ENCODE data around the gene SIDT2.
"Not testable (repeated sequence)": the region's sequence is repeated elsewhere in the genome, so short reads cannot be mapped to it uniquely, and the experiment has no call there.

The SIDT2 gene

DNA sequence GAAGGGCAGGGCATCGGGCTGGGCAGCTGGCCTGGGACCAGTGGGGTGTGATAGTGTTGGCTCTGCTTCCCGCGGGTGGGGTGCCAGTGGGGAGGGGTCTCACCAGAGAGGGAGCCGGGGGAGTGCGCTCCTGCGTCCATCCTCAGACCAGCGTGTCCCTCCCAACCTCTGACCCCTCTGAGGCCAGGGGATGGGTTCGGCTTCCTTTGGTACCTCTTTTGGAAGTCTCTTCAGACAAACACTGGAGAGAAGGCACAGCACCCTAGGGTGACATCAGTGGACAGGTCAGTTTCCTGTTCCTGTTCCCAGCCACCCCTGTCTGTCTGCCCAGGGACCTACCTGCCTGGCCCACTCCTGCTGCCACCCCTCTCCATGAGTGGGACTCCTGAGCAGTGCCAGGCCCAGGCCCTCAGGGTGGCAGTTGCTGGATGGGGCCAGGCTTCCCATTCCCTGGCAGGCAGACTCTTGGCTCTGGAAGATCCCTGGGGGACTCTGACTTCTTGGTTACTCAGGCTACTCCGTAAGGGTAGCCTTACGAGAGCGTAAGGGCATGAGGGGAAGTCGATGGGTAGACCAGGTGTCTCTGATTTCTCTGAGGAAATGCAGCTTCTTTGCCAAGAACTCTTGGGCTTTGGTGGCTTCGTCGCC is 23.2 kb downstream of the SIDT2 start:
- DNase-seq (ENCODE audit: low spot score), result no peak
- FAIRE-seq, result no peak

DNA sequence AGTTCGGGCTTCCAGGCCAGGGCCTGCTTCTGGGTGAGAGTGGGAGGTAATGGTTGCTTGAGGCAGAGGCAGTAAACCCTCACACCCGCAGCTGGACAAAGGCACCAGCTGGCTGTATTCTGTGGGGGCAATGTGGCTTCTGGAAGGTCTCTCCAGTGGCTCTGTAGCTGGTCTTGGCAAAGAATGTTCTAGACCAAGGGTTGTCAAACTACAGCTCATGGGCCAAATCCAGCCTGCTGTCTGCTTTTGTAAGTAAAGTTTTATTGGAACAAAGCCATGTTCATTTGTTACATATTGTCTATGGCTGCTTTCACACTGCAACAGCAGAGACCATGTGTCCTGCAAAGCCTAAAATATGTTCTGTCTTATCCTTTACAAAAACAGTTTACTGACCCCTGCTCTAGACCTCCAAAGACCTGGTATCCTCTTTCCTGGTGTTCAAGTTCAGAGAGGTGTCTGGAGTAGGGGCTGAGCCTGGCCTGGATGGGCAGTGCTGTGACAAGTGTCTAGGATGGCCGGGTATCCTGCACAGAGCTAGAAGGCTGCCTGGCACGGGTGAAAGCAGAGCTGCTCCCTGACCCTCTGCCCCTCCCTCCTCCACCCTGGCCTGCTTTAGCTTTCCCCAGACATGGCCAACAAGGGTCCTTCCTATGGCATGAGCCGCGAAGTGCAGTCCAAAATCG is 24.0 kb downstream of the SIDT2 start:
- no peak for FAIRE-seq
- DNase-seq (ENCODE audit: low spot score), result no peak

DNA sequence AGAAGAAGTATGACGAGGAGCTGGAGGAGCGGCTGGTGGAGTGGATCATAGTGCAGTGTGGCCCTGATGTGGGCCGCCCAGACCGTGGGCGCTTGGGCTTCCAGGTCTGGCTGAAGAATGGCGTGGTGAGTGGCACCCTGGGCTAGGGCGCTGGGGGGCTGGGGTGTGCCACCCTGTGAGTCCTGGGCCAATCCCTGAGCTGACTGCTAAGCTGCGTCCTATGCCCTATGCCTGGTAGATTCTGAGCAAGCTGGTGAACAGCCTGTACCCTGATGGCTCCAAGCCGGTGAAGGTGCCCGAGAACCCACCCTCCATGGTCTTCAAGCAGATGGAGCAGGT is 24.5 kb downstream of the SIDT2 start:
- no peak for DNase-seq (ENCODE audit: low spot score)
- FAIRE-seq, result no peak

DNA sequence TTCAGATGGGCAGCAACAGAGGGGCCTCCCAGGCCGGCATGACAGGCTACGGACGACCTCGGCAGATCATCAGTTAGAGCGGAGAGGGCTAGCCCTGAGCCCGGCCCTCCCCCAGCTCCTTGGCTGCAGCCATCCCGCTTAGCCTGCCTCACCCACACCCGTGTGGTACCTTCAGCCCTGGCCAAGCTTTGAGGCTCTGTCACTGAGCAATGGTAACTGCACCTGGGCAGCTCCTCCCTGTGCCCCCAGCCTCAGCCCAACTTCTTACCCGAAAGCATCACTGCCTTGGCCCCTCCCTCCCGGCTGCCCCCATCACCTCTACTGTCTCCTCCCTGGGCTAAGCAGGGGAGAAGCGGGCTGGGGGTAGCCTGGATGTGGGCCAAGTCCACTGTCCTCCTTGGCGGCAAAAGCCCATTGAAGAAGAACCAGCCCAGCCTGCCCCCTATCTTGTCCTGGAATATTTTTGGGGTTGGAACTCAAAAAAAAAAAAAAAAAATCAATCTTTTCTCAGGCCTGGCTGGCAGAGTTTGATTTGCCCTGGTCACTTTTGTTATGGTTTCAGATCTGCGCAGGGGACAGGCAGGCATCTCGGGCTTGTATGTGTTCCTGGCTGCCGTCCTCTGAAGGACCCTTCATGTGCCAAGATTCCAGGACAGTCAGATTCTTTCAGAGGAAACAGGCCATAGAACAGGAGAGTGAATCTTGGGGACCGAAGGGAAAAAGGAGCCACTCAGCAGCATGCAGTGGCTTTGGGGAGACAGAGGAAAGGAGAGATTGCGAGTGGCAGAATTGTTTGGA is 25.9 kb downstream of the SIDT2 start:
- DNase-seq (ENCODE audit: low spot score) (no peak), FAIRE-seq (no peak)

DNA sequence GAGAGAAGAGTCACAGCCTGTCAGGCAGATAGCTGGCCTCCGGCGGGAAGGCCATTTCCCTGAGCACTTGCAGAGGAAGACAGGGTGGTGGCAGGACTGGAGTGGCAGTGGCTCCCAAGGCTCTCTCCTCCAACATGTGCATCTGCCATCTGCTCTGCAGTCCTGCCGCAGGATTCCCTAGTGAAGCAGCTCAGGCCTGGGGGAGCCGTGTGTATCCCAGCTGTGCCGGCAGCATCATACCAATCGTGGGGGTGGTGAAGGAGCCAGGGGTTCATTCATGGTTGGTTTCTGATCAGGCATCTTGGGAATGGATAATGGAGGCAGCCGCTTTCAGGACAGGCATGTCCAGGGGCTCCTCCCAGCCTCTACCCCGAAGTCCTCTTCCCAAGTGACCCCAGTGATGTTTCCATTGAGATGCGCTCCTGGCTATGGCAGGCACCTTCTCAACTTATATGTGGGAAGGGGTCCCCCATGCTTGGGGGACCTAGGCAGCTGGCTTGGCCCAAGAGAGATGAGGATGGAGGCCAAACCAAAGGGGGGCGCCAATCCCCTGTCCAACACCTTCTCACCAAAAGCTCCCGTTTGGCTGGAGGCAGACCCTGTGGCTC is 26.8 kb downstream of the SIDT2 start:
- FAIRE-seq (no peak), DNase-seq (ENCODE audit: low spot score) (no peak)

DNA sequence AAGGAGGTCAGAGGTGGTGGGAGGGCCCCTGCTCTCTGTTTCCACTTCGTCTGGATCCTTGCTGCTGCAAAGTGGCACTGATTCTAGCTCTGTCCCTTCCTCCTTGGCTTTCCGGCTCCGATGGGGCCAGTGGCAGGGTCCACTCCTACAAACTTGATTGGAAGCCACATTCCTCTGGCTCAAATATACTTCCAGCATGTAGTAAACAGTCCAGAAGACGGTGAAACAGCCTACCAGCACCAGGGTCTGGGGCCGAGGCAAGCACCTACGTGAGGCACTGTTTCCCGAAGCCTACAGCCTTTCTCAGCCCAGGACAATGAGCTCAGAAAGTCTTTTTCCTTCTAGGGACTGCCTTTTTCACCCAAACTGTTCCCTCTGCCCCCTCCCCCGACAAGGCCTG is 27.6 kb downstream of the SIDT2 start:
- FAIRE-seq; DNase-seq (ENCODE audit: low spot score): not testable (repeated sequence)

DNA sequence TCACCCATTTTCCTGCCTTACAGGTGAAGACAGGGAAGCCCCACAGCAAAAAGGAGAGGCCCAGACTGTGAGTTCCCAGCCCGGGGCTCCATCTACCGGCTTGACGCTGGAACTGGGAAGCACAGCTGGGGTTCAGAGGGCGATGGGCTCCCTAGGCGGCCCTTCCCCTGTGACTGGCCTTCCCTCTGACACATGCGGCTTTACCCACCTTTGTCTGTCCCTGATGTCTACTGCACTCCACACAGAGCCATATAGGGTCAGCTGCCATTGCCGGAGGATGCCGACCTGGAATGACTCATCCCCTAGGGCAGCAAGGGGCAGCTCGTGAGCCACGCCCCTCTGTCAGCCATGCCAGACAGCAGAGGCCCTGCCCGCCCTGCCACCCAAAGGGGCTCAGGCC is 28.3 kb downstream of the SIDT2 start:
- DNase-seq (ENCODE audit: low spot score), result peak; percentile 6

DNA sequence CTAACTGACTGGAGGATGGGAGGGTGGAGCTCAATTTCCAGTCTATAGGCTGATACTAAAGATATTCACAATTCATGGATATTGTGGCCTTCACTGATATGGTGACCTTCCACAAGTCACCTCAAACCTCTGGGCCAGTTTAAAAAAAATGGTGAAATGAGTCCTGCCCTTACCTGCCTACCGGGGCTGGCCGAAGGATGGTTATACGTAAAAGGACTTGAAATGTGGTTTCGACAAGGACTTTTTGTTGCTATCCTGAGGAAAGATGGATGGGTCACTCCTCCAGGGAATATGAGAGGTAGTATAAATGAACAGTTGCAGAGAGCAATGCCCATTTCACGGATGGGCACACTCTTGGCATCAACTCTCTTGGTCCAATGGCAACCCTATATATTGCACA is 28.9 kb downstream of the SIDT2 start:
- DNase-seq (ENCODE audit: low spot score); FAIRE-seq: not testable (repeated sequence)

More for the DNA sequence above, 28.3 kb downstream of the SIDT2 start:
- not testable (repeated sequence) for FAIRE-seq

DNA sequence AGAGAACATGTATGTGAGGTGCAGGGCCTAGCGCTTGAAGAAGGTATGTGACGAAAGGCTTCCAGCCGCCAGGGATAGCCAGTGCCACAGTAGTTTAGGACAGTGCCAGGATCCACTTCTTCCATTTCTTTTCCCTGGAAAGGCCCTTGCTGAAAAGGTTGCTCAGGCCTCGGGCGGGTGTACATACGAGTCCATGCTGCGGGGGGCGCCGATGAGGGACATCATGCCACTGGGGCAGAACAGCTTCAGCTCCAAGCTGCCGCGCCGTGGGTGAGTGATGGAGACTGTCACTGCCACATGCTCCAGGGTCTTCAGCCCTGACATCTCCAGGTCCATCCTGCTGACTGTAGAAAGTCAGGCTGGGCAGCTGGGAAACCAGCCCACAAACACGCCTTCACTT is 30.2 kb downstream of the SIDT2 start:
- not testable (repeated sequence) for DNase-seq (ENCODE audit: low spot score); FAIRE-seq

DNA sequence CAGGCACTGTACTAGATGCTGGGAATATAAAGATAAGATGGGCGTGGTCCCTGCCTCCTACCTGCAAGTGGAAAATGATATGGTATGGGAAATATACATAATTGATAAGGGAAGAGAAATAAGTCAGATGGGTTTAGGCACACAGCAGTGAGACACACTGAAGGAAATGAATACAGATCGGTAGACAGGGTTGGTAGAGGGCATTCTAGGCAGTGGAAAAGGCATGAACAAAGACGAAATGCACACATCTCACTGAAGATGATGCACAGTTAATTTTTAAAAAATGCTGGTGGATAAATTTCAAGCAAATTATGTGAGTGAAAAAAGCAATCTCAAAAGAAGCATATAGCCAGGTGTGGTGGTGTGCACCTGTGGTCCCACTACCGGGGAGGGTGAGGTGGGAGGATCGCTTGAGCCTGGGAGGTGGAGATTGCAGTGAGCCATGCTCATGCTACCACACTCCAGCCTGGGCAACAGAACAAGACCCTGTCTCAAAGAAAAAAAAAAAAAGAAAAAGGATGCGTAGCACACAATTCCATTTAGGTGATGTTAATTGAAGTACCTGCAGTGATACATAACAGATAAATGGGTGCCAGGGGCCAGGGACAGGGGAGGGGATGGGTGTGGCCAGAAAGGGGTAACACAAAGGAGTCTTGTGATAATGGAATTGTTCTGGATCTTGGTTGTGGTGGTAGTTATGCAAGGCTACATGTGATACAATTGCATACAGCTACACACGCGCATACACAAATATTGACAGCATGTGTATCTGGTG is 31.0 kb downstream of the SIDT2 start:
- not testable (repeated sequence) for DNase-seq (ENCODE audit: low spot score); FAIRE-seq

DNA sequence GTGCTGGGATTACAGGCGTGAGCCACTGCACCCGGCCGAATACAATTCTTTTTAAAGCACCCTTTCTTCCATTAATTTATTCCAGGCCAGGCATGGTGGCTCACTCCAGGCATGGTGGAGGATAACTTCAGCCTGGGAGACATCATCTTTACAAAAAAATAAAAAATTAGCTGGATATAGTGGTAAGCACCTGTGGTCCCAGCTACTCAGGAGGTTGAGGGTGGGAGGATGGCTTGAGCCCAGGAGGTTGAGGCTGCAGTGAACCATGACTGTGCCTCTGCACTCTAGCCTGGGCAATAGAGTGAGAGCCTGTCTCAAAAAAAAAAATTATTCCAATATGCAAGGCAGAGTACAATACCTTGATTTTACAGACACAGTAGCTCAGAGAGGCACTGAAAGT is 32.1 kb downstream of the SIDT2 start:
- no peak for DNase-seq (ENCODE audit: low spot score)
- no peak for FAIRE-seq

DNA sequence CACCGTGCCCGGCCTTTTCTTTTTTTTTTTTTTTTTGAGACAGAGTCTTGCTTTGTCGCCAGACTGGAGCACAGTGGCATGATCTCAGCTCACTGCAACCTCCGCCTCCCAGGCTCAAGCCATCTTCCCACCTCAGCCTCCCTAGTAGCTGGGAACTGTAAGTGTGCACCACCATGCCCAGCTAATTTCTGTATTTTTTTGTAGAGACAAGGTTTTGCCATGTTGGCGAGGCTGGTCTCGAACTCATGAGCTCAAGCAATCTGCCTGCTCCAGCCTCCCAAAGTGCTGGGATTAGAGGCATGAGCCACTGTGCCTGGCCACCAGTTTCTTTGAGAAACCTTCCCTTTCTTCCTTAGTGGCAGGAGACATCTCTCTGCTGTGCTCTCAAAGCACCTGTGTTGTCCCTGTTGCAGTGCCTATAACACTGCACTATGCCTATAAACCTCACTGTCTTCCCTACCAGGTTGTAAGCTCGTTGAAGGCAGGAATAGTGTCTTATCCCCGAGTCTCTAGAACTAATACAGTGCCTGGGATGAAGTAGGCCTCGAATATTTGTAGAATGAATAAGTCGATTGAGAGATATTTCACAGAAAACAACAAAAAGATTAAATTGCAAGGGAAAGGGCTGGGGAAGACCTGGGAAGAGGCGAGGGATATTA is 34.3 kb downstream of the SIDT2 start:
- no peak for FAIRE-seq

DNA sequence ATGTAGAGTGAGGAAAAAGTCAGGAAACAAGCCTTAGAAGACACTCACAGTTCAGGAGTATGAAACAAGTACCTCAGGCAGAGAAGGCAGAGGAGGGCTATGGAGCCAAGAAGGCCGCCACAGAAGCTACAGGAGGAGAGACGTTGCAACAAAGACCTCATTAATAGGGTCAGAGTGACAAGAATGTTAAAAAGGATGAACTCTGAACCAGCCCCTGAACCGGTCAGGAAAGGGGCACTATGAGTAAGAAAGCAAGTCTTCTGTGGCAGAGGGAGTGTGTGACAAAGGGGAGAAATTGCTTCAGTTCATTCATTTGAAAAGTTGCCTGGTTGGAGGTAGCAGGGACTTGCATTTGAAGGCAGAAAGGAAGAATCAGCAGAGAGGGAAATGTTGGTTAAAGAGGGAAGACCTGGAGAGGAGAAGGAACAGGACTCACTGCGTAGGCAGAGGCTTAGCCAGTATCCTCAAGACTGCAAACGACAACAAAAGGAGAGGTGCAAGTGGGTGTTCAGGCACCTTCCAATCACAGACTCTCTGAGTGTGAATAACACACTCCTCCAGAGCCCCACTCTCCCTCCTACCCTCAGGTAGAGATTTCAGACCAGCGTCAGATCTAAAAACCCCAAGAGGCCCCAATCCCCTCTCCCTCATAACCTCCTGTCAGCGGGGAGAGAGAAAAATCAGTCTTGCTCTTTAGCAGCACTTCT is 36.0 kb downstream of the SIDT2 start:
- FAIRE-seq, result no peak
- DNase-seq (ENCODE audit: low spot score), result no peak

More for the DNA sequence above, 34.3 kb downstream of the SIDT2 start:
- DNase-seq (ENCODE audit: low spot score), result no peak

DNA sequence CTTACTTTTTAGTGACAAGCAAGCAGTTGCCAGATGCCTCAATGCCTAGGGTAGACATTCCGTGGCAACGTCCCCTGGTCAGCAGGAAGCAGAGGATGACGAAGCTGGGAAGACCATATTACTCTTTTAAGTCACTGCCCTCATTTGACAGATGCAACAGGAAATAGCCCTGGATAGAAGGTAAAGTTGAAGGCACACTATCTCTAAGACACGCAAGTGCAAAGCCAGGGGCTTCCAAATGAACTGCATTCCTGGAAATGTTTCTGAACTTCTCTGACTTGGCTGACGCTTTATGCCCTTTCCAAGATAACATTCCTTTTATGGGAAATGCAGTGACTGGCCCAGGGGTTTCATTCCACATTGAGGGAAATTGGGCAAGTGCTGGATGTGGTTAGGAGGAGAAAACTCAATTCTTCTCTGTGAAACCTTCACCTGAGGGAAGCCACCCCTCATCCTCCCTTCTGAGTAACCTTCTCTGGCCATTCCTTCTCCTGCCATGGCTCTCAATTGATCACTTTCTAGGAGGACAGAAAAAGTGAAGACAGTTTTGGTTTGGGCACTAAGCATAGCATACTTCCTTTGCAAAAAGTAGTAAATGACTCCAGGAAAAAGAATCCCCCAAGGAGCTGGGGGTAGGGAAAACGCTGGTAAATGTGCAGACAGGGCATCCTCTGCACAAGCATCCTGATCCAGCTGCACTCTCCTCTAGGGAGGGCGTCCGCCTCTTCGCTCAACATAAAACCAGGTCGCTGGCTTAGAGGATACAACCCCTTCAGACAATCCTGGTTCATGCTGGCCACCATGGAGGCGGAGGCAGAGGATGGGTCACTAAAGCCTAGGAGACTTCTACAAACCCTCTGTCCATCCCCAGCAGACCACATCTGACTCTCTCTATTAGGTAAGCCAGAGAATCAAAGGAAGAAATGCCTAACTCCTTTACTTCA is 38.9 kb downstream of the SIDT2 start:
- DNase-seq (ENCODE audit: low spot score) (no peak), FAIRE-seq (no peak)

DNA sequence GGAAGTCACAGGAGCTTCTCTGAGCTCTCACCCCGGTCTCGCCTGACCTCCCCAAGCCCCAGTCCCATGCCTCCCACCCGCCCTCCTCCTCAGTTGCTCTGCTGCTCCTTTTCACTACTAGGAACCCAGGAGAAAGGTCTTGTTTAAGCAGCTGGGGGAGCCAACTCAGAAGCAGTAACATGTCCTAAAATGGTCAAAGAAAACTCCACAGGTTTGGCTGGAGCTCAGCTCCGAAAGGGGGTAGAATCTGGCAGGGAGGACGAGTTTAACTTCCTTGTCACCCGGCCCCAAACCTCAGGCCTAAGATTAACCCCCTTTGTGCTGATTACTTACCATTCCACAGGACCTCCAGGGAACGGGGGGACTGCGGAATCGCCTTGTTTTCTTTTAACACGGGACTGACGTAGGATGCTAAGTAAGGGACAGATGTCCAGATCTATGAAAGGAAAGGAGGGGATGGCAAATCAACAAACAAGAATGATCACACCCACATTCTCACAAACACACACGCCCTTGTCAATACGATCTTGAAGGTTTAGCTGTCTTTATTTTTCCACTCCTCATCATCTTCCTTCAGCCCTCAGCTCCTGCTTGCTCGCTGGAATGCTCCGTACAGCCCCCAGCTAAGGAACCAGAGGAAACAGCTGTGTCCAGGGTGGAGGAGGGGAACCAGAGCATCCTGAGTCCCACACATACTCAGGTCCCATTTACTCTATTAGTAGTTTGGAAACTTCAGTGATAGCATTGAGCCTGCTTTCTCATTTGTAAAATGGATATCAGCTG is 39.8 kb downstream of the SIDT2 start:
- FAIRE-seq (no peak), DNase-seq (ENCODE audit: low spot score) (no peak)

DNA sequence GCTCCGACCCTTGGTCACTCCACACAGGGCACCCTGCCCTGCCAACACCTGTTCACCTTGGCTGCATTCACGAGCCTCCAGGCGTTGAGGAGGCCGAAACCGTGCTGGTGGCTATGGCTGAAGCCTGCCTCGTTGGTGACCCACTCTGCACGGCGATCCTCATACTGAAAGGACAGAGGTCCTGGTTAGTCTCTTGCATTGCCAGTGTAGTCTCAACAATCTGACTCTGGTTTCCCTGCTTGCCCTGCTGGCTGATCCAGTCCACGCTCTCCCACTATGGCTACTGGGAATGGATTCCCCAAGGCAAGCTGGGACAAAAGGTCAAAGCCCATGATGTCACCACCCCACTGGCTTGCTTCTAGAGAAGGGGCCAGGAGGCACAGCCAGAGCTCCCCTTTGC is 40.5 kb downstream of the SIDT2 start:
- DNase-seq (ENCODE audit: low spot score) (no peak), FAIRE-seq (no peak)

DNA sequence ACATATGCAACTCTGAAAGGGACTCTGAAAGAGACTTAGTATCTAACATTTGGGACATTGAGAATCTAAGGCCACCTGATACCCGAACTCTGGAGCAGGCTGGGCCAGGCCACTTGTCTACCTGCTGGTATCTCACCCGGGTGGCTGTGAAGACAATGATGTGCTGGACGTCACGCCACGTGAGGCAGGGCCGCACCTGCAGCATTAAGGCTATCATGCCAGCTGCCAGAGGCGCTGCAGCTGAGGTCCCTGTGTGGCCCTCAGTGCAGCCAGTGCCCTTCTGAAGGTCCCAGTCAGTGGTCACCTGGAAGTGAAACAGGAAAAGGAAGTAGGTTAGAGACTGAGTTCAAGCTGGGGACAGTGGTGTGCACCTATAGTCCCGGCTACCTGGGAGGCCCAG is 40.9 kb downstream of the SIDT2 start:
- FAIRE-seq, result no peak

DNA sequence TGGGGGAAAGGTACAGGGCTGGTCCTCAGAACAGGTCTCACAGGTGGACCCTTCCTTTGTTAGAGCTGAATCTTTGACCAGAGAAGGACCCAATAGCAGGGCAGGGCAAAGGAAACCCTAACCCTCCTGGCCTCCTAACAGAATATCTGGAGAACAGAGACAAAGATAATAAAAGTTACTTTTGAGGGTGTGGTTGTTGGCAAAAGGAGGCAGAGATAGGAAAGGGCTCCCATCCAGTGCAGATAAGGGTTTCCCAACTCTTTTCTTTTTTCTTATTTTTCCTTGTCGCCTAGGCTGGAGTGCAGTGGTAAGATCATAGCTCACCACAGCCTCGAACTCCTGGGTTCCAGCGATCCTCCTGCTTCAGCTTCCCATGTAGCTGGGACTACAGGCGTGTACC is 41.5 kb downstream of the SIDT2 start:
- no peak for FAIRE-seq

More for the DNA sequence above, 40.9 kb downstream of the SIDT2 start:
- no peak for DNase-seq (ENCODE audit: low spot score)

More for the DNA sequence above, 41.5 kb downstream of the SIDT2 start:
- no peak for DNase-seq (ENCODE audit: low spot score)
